OCI-LY7 (cell line): ENCODE measurements around the gene SELENOP. TPM values are rescaled to one million over a fixed set of nuclear protein-coding genes. Genes with fewer than 3 reads are reported as not detected.

ENCODE experiments used
- BruUV-seq: library from RNA; stranded (reverse); fragments of 400-500 nt; replicated peaks from 2 replicates; lab custom pipeline; 2021; lab: Mats Ljungman, UMichigan
- CTCF ChIA-PET: fragments of 300-600 bp; sonication (Branson Sonifier 250); formaldehyde crosslinking; loops from one replicate; lab custom pipeline; 2022; ENCODE audit warnings: antibody characterized with exemption; ENCODE audit not compliant: unreplicated experiment; lab: Charles Lee
- POLR2A ChIA-PET: fragments of 300-600 bp; sonication (Branson Sonifier 250); formaldehyde crosslinking; loops from one replicate; lab custom pipeline; 2022; ENCODE audit warnings: antibody characterized with exemption; lab: Charles Lee
- DNase-seq: peaks from one replicate; pipeline ENCODE4 v3.0.0-alpha.2; 2015; ENCODE audit warnings: low spot score
- H2AFZ ChIP-seq: fragments of 200-600 bp; sonication (generic), shearing (Covaris generic); 2 replicates; pipeline ENCODE4 v1.6.1; 2014; ENCODE audit warnings: mild to moderate bottlenecking, antibody characterized with exemption, low read length, moderate library complexity
- H3K27ac ChIP-seq: fragments of 200-600 bp; sonication (generic); 2 replicates; pipeline ENCODE4 v1.5.1; 2014; ENCODE audit warnings: mixed run types, low read depth, mild to moderate bottlenecking, moderate library complexity, low read length, inconsistent platforms; ENCODE audit not compliant: poor library complexity, severe bottlenecking
- H3K36me3 ChIP-seq: fragments of 200-600 bp; sonication (generic); 2 replicates; pipeline ENCODE4 v1.6.1; 2014; ENCODE audit warnings: mild to moderate bottlenecking, antibody characterized with exemption, low read length, moderate library complexity, mixed read lengths; ENCODE audit not compliant: insufficient read depth
- H3K4me1 ChIP-seq: fragments of 200-600 bp; sonication (generic); 2 replicates; pipeline ENCODE4 v1.5.1; 2014; ENCODE audit warnings: mild to moderate bottlenecking, low read length; ENCODE audit not compliant: insufficient read depth, poor library complexity, severe bottlenecking
- H3K4me2 ChIP-seq: fragments of 200-600 bp; sonication (generic); 2 replicates; pipeline ENCODE4 v1.6.1; 2014; ENCODE audit warnings: mild to moderate bottlenecking, low read length
- H3K4me3 ChIP-seq: fragments of 200-600 bp; sonication (generic); 2 replicates; pipeline ENCODE4 v1.5.1; 2014; ENCODE audit warnings: mild to moderate bottlenecking, low read depth, low read length; ENCODE audit not compliant: poor library complexity, severe bottlenecking
- H3K79me2 ChIP-seq: fragments of 200-600 bp; sonication (generic); 2 replicates; pipeline ENCODE4 v1.6.1; 2016; ENCODE audit warnings: low read depth, mild to moderate bottlenecking, low read length, moderate library complexity, mixed read lengths; ENCODE audit not compliant: insufficient read depth
- H3K9me2 ChIP-seq: fragments of 200-600 bp; sonication (generic); 2 replicates; pipeline ENCODE4 v1.6.1; 2016; ENCODE audit warnings: mild to moderate bottlenecking, low read length, mixed read lengths; ENCODE audit not compliant: insufficient read depth
- H3K9me3 ChIP-seq: fragments of 200-600 bp; sonication (generic); 2 replicates; pipeline ENCODE4 v1.6.1; 2014; ENCODE audit warnings: mild to moderate bottlenecking, mixed run types, low read length, mixed read lengths
- H4K20me1 ChIP-seq: fragments of 200-600 bp; sonication (generic); 2 replicates; pipeline ENCODE4 v1.6.1; 2014; ENCODE audit warnings: mild to moderate bottlenecking, antibody characterized with exemption, low read length, moderate library complexity, mixed read lengths; ENCODE audit not compliant: insufficient read depth
- EZH2phosphoT487 ChIP-seq: fragments of 200-600 bp; sonication (generic); IDR thresholded peaks from 2 replicates; pipeline ENCODE4 v1.6.1; 2018; ENCODE audit warnings: low read depth, borderline replicate concordance, mild to moderate bottlenecking, mixed run types, antibody characterized with exemption, low read length, moderate library complexity, mixed read lengths
- intact Hi-C: fragments of 100-400 bp; cut with micrococcal nuclease; formaldehyde crosslinking; loops from one replicate; pipeline ENCODE4 v1.10.0; 2022; ENCODE audit not compliant: unreplicated experiment
- total RNA-seq, 2 experiments: library from RNA; depleted of rRNA in 1 of 2; stranded (reverse); fragments of >200 nt in 1 of 2; shearing (Covaris generic) in 1 of 2; gene quantifications; 2 replicates each; pipeline ENCODE4 v1.2.3, GENCODE V29; 2014 to 2022
- TF ChIP-seq, protein P1 (sequence below): fragments of 200-600 bp; sonication (generic); conservative IDR thresholded peaks from 2 replicates; pipeline ENCODE4 v1.5.1; 2014; ENCODE audit warnings: mild to moderate bottlenecking, antibody characterized with exemption, low read length, moderate library complexity, mixed read lengths

Gene SELENOP
- total RNA-seq, 2 experiments from 2014 or later, result not detected

DNA sequence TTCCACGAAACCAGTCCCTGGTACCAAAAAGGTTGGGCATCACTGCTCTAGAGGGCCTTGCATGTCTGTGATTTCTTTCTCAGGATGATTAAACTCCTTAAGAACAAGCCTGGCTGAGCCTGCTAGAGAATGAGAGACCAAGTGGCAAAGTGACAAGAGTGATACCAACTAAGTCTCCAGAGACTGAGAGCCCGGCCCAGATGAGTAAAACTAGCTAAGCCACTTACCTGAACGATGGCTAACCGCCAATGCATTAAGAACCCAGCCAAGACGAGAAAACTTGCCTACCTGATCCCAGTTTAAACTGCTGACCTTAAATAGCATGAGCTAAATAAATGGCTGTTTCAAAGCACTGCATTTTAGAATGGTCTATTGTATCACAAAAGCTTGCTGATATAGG, 60.6 kb downstream of the SELENOP start:
- TF ChIP-seq EZH2phosphoT487, result no peak
- TF ChIP-seq, protein P1, sequence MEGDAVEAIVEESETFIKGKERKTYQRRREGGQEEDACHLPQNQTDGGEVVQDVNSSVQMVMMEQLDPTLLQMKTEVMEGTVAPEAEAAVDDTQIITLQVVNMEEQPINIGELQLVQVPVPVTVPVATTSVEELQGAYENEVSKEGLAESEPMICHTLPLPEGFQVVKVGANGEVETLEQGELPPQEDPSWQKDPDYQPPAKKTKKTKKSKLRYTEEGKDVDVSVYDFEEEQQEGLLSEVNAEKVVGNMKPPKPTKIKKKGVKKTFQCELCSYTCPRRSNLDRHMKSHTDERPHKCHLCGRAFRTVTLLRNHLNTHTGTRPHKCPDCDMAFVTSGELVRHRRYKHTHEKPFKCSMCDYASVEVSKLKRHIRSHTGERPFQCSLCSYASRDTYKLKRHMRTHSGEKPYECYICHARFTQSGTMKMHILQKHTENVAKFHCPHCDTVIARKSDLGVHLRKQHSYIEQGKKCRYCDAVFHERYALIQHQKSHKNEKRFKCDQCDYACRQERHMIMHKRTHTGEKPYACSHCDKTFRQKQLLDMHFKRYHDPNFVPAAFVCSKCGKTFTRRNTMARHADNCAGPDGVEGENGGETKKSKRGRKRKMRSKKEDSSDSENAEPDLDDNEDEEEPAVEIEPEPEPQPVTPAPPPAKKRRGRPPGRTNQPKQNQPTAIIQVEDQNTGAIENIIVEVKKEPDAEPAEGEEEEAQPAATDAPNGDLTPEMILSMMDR, result no peak
- CTCF ChIA-PET, result no interaction called here

DNA sequence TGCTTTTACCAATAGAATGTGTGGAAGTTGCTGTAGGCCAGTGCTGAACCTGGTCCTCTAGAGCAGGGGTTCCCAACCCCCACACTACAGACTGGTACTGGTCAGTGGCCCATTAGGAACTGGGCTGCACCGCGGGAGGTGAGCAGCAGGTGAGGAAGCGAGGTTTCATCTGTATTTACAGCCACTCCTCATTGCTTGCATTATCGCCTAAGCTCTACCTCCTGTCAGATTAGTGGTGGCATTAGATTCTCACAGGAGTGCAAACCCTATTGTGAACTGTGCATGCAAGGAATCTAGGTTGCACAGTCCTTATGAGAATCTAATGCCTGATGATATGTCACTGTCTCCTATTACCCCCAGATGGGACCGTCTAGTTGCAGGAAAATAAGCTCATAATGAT, 61.2 kb downstream of the SELENOP start:
- Histone ChIP-seq H3K9me3 (no peaks in the 10 kb centered on the region), H3K4me2 (no peak overlapping the region), H4K20me1 (no peaks in the 10 kb centered on the region), H3K9me2 (no peaks in the 10 kb centered on the region), H3K79me2 (no peaks in the 10 kb centered on the region), H3K27ac (no peak overlapping the region), H3K36me3 (no peaks in the 10 kb centered on the region), H2AFZ (no peak overlapping the region), H3K4me3 (no peak overlapping the region), H3K4me1 (no peaks in the 10 kb centered on the region)
- intact Hi-C loops, result no loop called here
- ChIA-PET CTCF (no interaction called here), POLR2A (no interaction called here)
- TF ChIP-seq, protein P1, result no peak
- TF ChIP-seq EZH2phosphoT487, result no peak
- no TSS peak for BruUV-seq
- DNase-seq, result no peak

More for the DNA sequence above, 60.6 kb downstream of the SELENOP start:
- DNase-seq, result no peak
- Histone ChIP-seq H4K20me1 (no peaks in the 10 kb centered on the region), H3K4me2 (no peak overlapping the region), H3K4me1 (no peaks in the 10 kb centered on the region), H3K79me2 (no peaks in the 10 kb centered on the region), H3K27ac (no peak overlapping the region), H3K9me2 (no peaks in the 10 kb centered on the region), H3K9me3 (no peaks in the 10 kb centered on the region), H2AFZ (no peak overlapping the region), H3K36me3 (no peaks in the 10 kb centered on the region), H3K4me3 (no peak overlapping the region)
- POLR2A ChIA-PET, result no interaction called here
- no TSS peak for BruUV-seq
- intact Hi-C loops, result no loop called here

Other genes starting within 250 kb of the SELENOP start
- not detected in 2 replicates for gene CCDC152, start 55.1 kb downstream of the SELENOP start, total RNA-seq (2014; rRNA removed; shearing (Covaris generic))
- not detected in 2 replicates for gene CCDC152, start 55.1 kb downstream of the SELENOP start, total RNA-seq (2022)
- 13.5 and 15.4 TPM in 2 replicates for gene ANXA2R, start 228.4 kb upstream of the SELENOP start, total RNA-seq (2014; rRNA removed; shearing (Covaris generic))
- 11.4 and 15.1 TPM in 2 replicates for gene ANXA2R, start 228.4 kb upstream of the SELENOP start, total RNA-seq (2022)